ENCODE results near the gene JAG1. TPM values are rescaled to one million over a fixed set of nuclear protein-coding genes. Genes with fewer than 3 reads are reported as not detected.

Gene JAG1
- total RNA-seq, 2 donors from 2014 or later = 66.5 to 102 TPM

DNA sequence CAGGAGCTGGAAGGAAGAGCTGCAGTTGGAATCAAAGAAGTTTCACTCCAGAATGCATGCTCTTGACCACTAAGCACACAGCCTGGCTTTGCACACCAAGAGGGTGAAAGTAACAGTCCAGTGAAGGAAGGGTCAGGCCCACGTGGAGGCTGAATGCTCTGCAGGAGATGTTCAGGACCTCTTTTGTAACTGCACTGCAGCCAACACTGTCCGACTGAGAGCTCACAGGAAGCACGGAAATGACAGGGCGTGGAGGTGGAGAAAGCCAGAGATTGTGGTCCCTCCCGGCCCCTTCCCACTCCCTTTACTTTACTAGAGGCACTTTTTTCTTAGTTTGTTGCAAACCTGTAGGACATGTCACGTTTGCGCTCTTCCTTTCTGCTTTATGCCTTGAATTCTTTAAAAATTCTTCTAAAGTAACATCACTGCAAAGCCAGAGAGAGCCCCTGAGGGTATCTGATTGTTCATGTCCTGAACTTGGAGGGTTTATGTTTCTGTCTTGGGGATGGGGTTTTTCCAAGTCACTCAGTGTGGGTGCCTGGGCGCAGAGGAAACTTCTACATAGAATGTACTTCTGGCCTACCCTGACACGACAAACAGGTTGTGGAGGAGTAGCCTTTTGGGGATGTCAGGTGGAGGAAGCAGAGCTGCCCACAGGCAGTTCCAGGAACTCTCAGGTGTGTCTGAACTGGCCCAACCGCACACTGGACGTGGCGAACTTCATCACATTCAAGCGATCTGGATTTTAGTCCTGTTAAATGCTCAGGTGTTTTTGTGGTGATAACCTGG lies 40.9 kb downstream of the JAG1 start:
- Histone ChIP-seq H3K27me3 (no peaks in the 10 kb centered on the region), H3K9me3 (no peaks in the 10 kb centered on the region), H3K4me1 (peaks cover 8% of the 10 kb centered on the region), H3K27ac (no peak overlapping the region), H3K36me3 (no peaks in the 10 kb centered on the region), H3K9ac (ENCODE audit: low read depth in 2 of 2, low read length in 2 of 2) (no peak overlapping the region), H3K4me3 (no peak overlapping the region)
- TF ChIP-seq, protein P1, sequence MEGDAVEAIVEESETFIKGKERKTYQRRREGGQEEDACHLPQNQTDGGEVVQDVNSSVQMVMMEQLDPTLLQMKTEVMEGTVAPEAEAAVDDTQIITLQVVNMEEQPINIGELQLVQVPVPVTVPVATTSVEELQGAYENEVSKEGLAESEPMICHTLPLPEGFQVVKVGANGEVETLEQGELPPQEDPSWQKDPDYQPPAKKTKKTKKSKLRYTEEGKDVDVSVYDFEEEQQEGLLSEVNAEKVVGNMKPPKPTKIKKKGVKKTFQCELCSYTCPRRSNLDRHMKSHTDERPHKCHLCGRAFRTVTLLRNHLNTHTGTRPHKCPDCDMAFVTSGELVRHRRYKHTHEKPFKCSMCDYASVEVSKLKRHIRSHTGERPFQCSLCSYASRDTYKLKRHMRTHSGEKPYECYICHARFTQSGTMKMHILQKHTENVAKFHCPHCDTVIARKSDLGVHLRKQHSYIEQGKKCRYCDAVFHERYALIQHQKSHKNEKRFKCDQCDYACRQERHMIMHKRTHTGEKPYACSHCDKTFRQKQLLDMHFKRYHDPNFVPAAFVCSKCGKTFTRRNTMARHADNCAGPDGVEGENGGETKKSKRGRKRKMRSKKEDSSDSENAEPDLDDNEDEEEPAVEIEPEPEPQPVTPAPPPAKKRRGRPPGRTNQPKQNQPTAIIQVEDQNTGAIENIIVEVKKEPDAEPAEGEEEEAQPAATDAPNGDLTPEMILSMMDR (IDR thresholded peaks at IDR 0.05) = no peak
- intact Hi-C loops (cut with DNase I) = no loop called here
- DNase-seq = no peak

DNA sequence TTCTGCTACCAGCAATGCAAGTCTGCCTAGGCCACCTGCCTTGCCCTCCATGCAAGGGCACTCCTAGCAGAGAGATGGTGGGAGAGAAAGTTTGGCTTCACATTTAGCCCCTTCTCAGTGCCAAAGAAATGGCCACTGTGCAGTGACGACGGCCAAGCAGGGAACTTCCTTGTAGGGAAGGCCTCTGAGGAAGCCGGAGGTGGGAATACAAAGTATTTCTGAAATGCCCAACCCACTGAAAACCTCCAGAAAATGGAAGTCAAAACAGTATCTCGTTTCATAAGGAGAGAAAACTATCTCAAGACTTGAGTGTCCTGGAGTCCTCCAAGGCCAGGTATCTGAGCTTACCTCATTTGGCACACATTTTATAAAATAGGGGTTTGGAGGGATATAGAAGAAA lies 42.7 kb downstream of the JAG1 start:
- Histone ChIP-seq H3K4me1 (no peaks in the 10 kb centered on the region), H3K27me3 (no peaks in the 10 kb centered on the region), H3K9ac (ENCODE audit: low read depth in 2 of 2, low read length in 2 of 2) (no peak overlapping the region), H3K4me3 (no peak overlapping the region), H3K27ac (no peak overlapping the region), H3K36me3 (no peaks in the 10 kb centered on the region), H3K9me3 (no peaks in the 10 kb centered on the region)
- intact Hi-C loops (cut with DNase I) = no loop called here
- no peak for DNase-seq
- TF ChIP-seq, protein P1 (IDR thresholded peaks at IDR 0.05) = no peak

DNA sequence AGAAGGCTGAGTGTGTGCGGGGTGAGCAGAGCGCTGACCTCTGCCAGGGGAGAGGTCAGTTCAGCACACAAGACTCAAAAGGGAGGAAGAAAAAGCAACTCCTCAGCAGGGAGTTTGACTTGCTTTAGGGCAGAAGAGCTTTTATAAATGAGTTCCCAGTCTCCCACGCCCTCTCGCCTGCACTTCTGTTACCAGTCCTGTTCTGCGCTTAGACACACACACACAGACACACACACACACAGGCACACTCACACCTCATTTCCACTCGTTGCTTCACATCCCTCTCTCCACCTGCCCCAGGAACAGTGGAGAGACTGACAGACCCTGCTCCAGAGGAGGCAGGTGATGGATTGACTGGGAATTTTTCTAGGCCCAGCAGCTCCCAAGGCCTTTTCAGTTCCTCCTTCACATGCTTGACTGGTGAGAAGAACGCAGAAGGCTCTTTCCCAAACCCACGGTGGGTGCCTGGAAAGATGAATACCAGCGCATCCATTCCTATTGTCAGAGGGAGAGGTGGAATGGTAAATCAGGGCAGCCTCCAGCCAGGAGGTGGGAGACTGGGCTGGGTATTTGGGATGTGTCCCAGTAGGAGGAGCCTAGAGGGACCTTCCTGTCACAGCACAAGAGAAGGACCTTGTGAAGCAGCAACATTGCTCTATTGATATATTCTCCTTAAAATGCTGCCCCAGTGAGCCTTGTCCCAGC lies 43.7 kb downstream of the JAG1 start:
- Histone ChIP-seq H3K36me3 (no peaks in the 10 kb centered on the region), H3K27me3 (no peaks in the 10 kb centered on the region), H3K9me3 (no peaks in the 10 kb centered on the region), H3K4me3 (no peak overlapping the region), H3K27ac (no peak overlapping the region), H3K9ac (ENCODE audit: low read depth in 2 of 2, low read length in 2 of 2) (no peak overlapping the region), H3K4me1 (no peaks in the 10 kb centered on the region)
- intact Hi-C loops (cut with DNase I) = no loop called here
- TF ChIP-seq, protein P1 (IDR thresholded peaks at IDR 0.05) = no peak
- no peak for DNase-seq

DNA sequence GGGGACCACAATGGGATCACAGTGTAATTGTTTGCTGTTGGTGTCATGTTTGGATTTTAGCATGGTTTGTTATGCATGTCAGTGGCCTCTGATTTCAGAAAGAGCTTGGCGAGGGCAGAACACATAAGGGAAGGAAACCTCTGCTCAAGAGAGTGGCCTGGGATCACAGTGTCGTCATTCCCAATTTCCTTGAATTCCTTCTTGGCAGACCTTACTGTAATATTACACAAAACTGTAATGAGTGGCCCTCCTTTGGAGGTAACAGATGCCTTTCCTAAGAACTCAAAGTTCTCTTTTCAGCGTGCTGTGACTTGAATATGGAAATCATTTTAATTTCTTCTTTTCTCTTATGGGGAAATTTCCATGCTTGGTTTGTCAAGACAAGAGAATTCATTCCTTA lies 46.9 kb downstream of the JAG1 start:
- no peaks in the 10 kb centered on the region for H3K4me1 ChIP-seq
- H3K36me3 ChIP-seq = no peaks in the 10 kb centered on the region
- H3K27me3 ChIP-seq = no peaks in the 10 kb centered on the region
- no peaks in the 10 kb centered on the region for H3K9me3 ChIP-seq
- no peak overlapping the region for H3K27ac ChIP-seq
- H3K4me3 ChIP-seq = no peak overlapping the region
- H3K9ac ChIP-seq (ENCODE audit: low read depth in 2 of 2, low read length in 2 of 2) = no peak overlapping the region
- TF ChIP-seq, protein P1 (IDR thresholded peaks at IDR 0.05) = no peak
- no peak for DNase-seq
- intact Hi-C loops (cut with DNase I) = no loop called here

DNA sequence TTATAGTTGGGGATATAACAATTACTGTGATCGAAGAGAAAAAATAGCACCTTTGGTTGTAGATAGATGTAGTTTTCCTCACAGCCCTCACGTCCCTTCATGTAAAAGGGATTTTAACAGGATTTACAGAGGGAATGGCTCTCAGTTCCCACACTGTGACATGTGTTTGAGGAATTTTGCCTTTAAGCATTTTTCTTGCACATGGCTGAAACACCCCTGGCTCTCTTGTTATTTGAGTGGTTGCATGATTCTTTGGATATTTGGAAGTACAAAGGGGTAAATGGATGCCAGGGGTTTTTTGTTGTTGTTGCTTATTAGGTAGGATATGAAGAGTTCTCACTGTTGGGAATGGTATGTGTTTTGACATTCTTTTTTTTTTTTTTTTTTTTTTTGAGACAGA lies 48.2 kb downstream of the JAG1 start:
- Histone ChIP-seq H3K36me3 (no peaks in the 10 kb centered on the region), H3K9ac (ENCODE audit: low read depth in 2 of 2, low read length in 2 of 2) (no peak overlapping the region), H3K4me1 (no peaks in the 10 kb centered on the region), H3K4me3 (no peak overlapping the region), H3K27me3 (no peaks in the 10 kb centered on the region), H3K27ac (no peak overlapping the region), H3K9me3 (no peaks in the 10 kb centered on the region)
- TF ChIP-seq, protein P1 (IDR thresholded peaks at IDR 0.05) = no peak
- intact Hi-C loops (cut with DNase I) = no loop called here
- DNase-seq = no peak

Measured in colonic mucosa (tissue), 4 donors.